ENCODE results near the gene LMF1. TPM values are rescaled to one million over a fixed set of nuclear protein-coding genes. Genes with fewer than 3 reads are reported as not detected.

LMF1 gene
- total and polyA plus RNA-seq, 2 donors, result 9.8 to 16.8 TPM

GRCh38 chr16:852451-853185 lies 118.2 kb downstream of the LMF1 start:
- Histone ChIP-seq H3K4me1 (ENCODE audit: insufficient read depth) (no peaks in the 10 kb centered on the region), H3K4me3 (ENCODE audit: low read depth, low read length) (no peak overlapping the region), H3K27ac (ENCODE audit: low read depth) (no peak overlapping the region), H3K36me3 (ENCODE audit: insufficient read depth) (no peaks in the 10 kb centered on the region)
- WGBS, result 87% methylated on average over 32 of the region's 32 CpGs
- no peak for DNase-seq (ENCODE audit: extremely low spot score)

DNA sequence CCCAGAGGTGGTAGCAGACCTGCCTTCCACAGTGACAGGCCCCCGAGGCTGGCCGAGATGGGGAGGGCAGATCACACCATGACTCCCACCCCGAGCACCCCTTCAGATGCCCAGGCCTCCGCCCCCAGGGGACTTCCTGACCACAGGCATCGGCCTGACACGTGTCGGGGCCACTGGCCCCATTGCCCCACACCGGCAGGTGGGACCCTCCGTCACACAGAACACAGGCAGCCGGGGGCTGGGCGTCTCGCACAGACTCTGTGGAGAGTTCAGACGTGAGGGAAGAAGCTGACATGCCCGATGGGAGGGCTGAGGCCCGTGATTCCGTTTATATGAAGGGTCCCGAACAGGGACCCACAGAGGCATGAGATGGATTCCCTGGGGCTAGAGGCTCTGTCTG lies 118.9 kb downstream of the LMF1 start:
- WGBS, result 80% methylated on average over 17 of the region's 17 CpGs
- no peak overlapping the region for H3K27ac ChIP-seq (ENCODE audit: low read depth)
- DNase-seq (ENCODE audit: extremely low spot score), result no peak

GRCh38 chr16:851209-851810 lies 119.5 kb downstream of the LMF1 start:
- no peak for DNase-seq (ENCODE audit: extremely low spot score)
- H3K4me1 ChIP-seq (ENCODE audit: insufficient read depth), result no peaks in the 10 kb centered on the region
- no peak overlapping the region for H3K27ac ChIP-seq (ENCODE audit: low read depth)
- WGBS, result 92% methylated on average over 11 of the region's 11 CpGs
- no peak overlapping the region for H3K4me3 ChIP-seq (ENCODE audit: low read depth, low read length)
- H3K36me3 ChIP-seq (ENCODE audit: insufficient read depth), result no peaks in the 10 kb centered on the region

More for the DNA sequence above, 118.9 kb downstream of the LMF1 start:
- H3K36me3 ChIP-seq (ENCODE audit: insufficient read depth), result no peaks in the 10 kb centered on the region
- no peak overlapping the region for H3K4me3 ChIP-seq (ENCODE audit: low read depth, low read length)
- H3K4me1 ChIP-seq (ENCODE audit: insufficient read depth), result no peaks in the 10 kb centered on the region

DNA sequence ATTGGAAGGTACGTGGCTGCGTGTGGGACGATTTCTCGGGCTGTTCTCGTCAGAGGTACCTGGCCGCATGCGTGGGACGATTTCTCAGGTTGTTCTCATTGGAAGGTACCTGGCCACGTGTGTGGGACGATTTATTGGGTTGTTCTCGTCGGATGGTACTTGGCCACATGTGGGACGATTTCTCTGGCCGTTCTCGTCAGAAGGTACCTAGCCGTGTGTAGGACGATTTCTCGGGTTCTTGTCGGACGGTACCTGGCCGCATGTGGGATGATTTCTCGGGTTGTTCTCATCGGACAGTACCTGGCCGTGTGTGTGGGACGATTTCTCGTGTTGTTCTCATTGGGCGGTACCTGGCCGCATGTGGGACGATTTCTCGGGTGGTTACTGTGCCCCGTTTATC lies 120.1 kb downstream of the LMF1 start:
- no peak overlapping the region for H3K4me3 ChIP-seq (ENCODE audit: low read depth, low read length)
- WGBS, result 94% methylated on average over 31 of the region's 31 CpGs
- no peak overlapping the region for H3K27ac ChIP-seq (ENCODE audit: low read depth)
- no peaks in the 10 kb centered on the region for H3K36me3 ChIP-seq (ENCODE audit: insufficient read depth)
- no peak for DNase-seq (ENCODE audit: extremely low spot score)
- H3K4me1 ChIP-seq (ENCODE audit: insufficient read depth), result no peaks in the 10 kb centered on the region

- Histone ChIP-seq H3K27ac (ENCODE audit: low read depth) (no peak overlapping the region), H3K4me1 (ENCODE audit: insufficient read depth) (no peaks in the 10 kb centered on the region), H3K4me3 (ENCODE audit: low read depth, low read length) (no peak overlapping the region), H3K36me3 (ENCODE audit: insufficient read depth) (no peaks in the 10 kb centered on the region)
- WGBS, result 95% methylated on average over 44 of the region's 44 CpGs
- DNase-seq (ENCODE audit: extremely low spot score), result no peak
Measured at GRCh38 chr16:848510-849253, 122.1 kb downstream of the LMF1 start.

DNA sequence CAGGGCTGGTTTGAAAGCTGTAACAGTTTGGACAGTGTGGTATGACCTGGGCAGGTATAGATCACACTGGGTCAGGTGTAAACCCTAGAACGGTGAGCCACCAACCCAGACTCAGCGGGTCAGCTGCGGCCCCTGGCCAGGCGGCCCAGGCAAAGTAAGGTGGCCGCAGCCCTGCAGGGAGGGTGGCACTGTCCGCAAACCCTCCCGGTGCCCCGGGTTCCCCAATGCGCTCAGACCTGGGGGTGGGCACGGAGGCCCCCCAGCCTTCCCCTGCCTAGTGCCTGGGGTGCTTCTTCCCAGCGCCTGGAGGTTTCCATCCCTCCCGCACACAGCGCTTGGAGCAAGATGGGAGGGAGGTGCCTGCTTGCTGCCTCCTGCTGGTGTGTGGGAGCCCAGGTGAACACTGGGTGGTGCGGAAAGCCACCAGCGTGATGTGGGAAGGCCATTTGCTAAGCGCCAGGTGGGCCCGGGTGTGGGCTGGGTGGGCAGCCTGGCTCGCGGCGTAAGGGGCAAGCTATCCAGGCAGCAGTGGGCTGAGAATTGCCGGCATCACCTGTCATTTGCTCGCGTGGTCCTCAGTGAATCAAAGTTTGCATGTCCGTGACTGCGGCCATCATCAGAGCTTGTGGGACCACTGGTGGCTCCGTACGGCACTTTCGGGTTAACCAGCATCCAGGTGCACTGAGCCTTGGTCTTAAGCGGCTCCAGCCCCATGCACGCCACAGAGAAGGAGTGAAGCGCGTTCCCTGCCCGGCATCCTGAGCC lies 122.9 kb downstream of the LMF1 start:
- 97% methylated on average over 33 of the region's 33 CpGs for WGBS
- no peak for DNase-seq (ENCODE audit: extremely low spot score)
- no peak overlapping the region for H3K4me3 ChIP-seq (ENCODE audit: low read depth, low read length)

GRCh38 chr16:847151-847550 lies 123.6 kb downstream of the LMF1 start:
- no peak for DNase-seq (ENCODE audit: extremely low spot score)
- Histone ChIP-seq H3K4me3 (ENCODE audit: low read depth, low read length) (no peak overlapping the region), H3K27ac (ENCODE audit: low read depth) (no peak overlapping the region), H3K36me3 (ENCODE audit: insufficient read depth) (no peaks in the 10 kb centered on the region), H3K4me1 (ENCODE audit: insufficient read depth) (no peaks in the 10 kb centered on the region)
- 91% methylated on average over 10 of the region's 10 CpGs for WGBS

More for the DNA sequence above, 122.9 kb downstream of the LMF1 start:
- no peaks in the 10 kb centered on the region for H3K4me1 ChIP-seq (ENCODE audit: insufficient read depth)
- no peak overlapping the region for H3K27ac ChIP-seq (ENCODE audit: low read depth)
- no peaks in the 10 kb centered on the region for H3K36me3 ChIP-seq (ENCODE audit: insufficient read depth)

- H3K4me3 ChIP-seq (ENCODE audit: low read depth, low read length), result no peak overlapping the region
- H3K36me3 ChIP-seq (ENCODE audit: insufficient read depth), result no peaks in the 10 kb centered on the region
- no peaks in the 10 kb centered on the region for H3K4me1 ChIP-seq (ENCODE audit: insufficient read depth)
- DNase-seq (ENCODE audit: extremely low spot score), result no peak
- no peak overlapping the region for H3K27ac ChIP-seq (ENCODE audit: low read depth)
- 63% methylated on average over 26 of the region's 26 CpGs for WGBS
Measured at GRCh38 chr16:845351-845745, 125.4 kb downstream of the LMF1 start.

DNA sequence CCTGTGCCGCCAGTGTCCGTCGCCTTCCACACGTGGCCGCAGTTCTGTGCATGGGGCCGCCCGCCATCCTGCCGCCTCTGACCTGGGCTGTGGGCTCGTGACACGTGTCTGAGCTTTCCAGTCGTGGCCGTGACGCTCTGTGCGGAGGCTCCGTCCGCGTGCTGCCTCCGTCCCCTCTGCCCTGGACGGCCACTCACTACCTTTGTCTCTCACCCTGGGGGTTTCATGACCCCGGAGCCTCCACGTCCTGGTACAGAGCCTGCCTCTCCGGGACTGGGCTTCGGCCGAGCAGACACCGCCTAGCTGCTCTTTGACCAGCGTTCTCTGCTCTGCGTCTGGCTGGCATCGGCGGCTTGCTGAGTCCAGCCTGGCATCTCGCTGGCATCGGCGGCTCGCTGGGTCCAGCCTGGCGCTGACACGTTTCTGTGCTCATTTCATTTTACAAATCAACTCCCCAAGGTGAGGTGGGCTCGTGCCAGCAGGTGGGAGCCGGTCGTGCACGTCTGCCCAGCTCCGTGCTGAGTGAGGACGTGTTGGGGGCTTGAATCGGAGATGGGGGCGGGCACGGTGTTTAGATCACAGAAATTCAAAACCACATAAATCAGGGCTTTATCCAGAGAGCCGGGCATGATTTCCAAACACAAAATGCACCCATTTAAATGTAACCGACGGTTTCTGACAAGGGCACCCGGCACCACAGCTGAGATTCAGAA lies 126.0 kb downstream of the LMF1 start:
- H3K4me1 ChIP-seq (ENCODE audit: insufficient read depth), result no peaks in the 10 kb centered on the region

DNA sequence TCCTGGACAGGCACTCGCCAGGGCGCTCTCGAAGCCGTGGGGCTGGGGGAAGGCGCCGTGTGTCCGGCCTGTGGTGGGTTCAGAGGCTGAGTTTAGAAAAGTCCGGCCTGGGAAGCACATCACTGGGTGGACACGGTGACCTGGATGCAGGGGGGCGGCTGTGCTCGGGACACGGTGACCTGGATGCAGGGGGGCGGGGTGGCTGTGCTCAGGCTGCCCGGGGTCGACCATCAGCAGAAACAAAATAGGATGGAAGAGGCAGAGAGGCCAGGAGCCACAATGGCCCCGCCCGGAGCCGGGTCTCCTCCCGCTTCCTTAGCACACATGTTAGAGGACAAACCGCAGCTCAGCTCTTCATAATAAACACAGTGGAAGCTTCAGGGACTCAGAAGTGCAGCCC lies 127.0 kb downstream of the LMF1 start:
- Histone ChIP-seq H3K4me3 (ENCODE audit: low read depth, low read length) (no peak overlapping the region), H3K4me1 (ENCODE audit: insufficient read depth) (no peaks in the 10 kb centered on the region), H3K36me3 (ENCODE audit: insufficient read depth) (no peaks in the 10 kb centered on the region), H3K27ac (ENCODE audit: low read depth) (no peak overlapping the region)
- DNase-seq (ENCODE audit: extremely low spot score), result no peak
- 89% methylated on average over 20 of the region's 20 CpGs for WGBS

More for the DNA sequence above, 126.0 kb downstream of the LMF1 start:
- Histone ChIP-seq H3K36me3 (ENCODE audit: insufficient read depth) (no peaks in the 10 kb centered on the region), H3K4me3 (ENCODE audit: low read depth, low read length) (no peak overlapping the region), H3K27ac (ENCODE audit: low read depth) (no peak overlapping the region)
- 91% methylated on average over 48 of the region's 48 CpGs for WGBS
- DNase-seq (ENCODE audit: extremely low spot score), result no peak

- DNase-seq (ENCODE audit: extremely low spot score), result no peak
- H3K4me3 ChIP-seq (ENCODE audit: low read depth, low read length), result no peak overlapping the region
- 83% methylated on average over 33 of the region's 33 CpGs for WGBS
Measured at GRCh38 chr16:842711-843560, 127.8 kb downstream of the LMF1 start.

GRCh38 chr16:842061-842476 lies 128.7 kb downstream of the LMF1 start:
- peak; percentile 8 for DNase-seq (ENCODE audit: extremely low spot score)
- WGBS, result 33% methylated on average over 19 of the region's 19 CpGs
- H3K36me3 ChIP-seq (ENCODE audit: insufficient read depth), result no peaks in the 10 kb centered on the region

More at GRCh38 chr16:842711-843560, 127.8 kb downstream of the LMF1 start:
- Histone ChIP-seq H3K27ac (ENCODE audit: low read depth) (no peak overlapping the region), H3K4me1 (ENCODE audit: insufficient read depth) (no peaks in the 10 kb centered on the region), H3K36me3 (ENCODE audit: insufficient read depth) (no peaks in the 10 kb centered on the region)

More at GRCh38 chr16:842061-842476, 128.7 kb downstream of the LMF1 start:
- Histone ChIP-seq H3K4me3 (ENCODE audit: low read depth, low read length) (no peak overlapping the region), H3K27ac (ENCODE audit: low read depth) (no peak overlapping the region), H3K4me1 (ENCODE audit: insufficient read depth) (no peaks in the 10 kb centered on the region)
